Neuron (in vitro differentiated cells): ENCODE data around the gene PPDPF.
"Not testable (repeated sequence)": the region's sequence is repeated elsewhere in the genome, so short reads cannot be mapped to it uniquely, and the experiment has no call there.

Source experiments
- H2AFZ ChIP-seq: one replicate; pipeline ENCODE4 v1.6.1; 2013; ENCODE audit warnings: low read depth, mild to moderate bottlenecking, inconsistent platforms, low read length, moderate library complexity
- H3K27me3 ChIP-seq: one replicate; pipeline ENCODE4 v1.6.1; 2013; ENCODE audit warnings: low read length; ENCODE audit not compliant: insufficient read depth
- H3K36me3 ChIP-seq: one replicate; pipeline ENCODE4 v1.6.1; 2013; ENCODE audit warnings: low read length; ENCODE audit not compliant: insufficient read depth
- H3K4me1 ChIP-seq: one replicate; pipeline ENCODE4 v1.6.1; 2013; ENCODE audit warnings: low read length; ENCODE audit not compliant: insufficient read depth
- H3K4me3 ChIP-seq: 2 replicates; pipeline ENCODE4 v1.5.1; 2013; ENCODE audit warnings: mild to moderate bottlenecking, low read length, moderate library complexity
- H3K9me3 ChIP-seq: one replicate; pipeline ENCODE4 v1.6.1; 2013; ENCODE audit warnings: low read length

PPDPF gene

GRCh38 chr20:63509088-63509564 lies 11.4 kb upstream of the PPDPF start:
- no peaks in the 10 kb centered on the region for H3K27me3 ChIP-seq
- peaks cover 19% of the 10 kb centered on the region for H3K9me3 ChIP-seq
- H3K36me3 ChIP-seq, result no peaks in the 10 kb centered on the region
- H3K4me3 ChIP-seq, result no peak overlapping the region
- H2AFZ ChIP-seq, result no peak overlapping the region
- no peaks in the 10 kb centered on the region for H3K4me1 ChIP-seq

DNA sequence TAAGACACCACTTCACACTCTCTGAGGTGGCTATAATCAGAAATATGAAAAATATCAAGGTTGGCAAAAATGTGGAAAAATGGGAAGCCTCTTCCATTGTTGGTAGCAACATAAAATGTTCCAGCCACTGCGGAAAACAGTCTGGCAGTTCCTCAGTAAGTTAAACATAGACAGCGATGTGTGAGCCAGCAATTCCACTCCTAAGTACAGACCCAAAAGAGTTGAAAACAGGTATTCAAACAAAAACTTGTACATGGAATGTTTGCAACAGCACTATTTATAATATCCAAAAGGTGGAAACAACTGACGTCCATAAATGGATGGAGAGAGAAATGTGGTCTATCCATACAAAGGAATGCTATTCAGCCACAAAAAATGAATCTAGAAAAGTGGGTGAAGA lies 7.4 kb upstream of the PPDPF start:
- Histone ChIP-seq H3K36me3 (peaks cover under 1% of the 10 kb centered on the region), H3K4me1 (no peaks in the 10 kb centered on the region)

DNA sequence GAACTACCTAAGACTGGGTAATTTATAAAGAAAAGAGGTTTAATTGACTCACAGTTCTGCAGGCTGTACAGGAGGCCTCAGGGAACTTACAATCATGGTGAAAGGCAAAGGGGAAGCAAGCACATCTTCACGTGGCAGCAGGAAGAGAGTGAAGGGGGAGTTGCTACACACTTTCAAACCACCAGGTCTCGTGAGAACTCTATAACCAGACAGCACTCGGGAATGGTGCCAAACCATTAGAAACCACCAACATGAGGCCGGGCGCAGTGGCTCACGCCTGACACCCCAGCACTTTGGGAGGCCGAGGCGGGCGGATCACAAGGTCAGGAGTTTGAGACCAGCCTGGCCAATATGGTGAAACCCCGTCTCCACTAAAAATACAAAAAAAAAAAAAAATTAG lies 6.0 kb upstream of the PPDPF start:
- H3K4me1 ChIP-seq, H3K27me3 ChIP-seq, H2AFZ ChIP-seq, H3K4me3 ChIP-seq, H3K36me3 ChIP-seq, H3K9me3 ChIP-seq: not testable (repeated sequence)

More for the DNA sequence above, 7.4 kb upstream of the PPDPF start:
- Histone ChIP-seq H2AFZ (no peak overlapping the region), H3K9me3 (peaks cover 7% of the 10 kb centered on the region), H3K27me3 (no peaks in the 10 kb centered on the region), H3K4me3 (no peak overlapping the region)

DNA sequence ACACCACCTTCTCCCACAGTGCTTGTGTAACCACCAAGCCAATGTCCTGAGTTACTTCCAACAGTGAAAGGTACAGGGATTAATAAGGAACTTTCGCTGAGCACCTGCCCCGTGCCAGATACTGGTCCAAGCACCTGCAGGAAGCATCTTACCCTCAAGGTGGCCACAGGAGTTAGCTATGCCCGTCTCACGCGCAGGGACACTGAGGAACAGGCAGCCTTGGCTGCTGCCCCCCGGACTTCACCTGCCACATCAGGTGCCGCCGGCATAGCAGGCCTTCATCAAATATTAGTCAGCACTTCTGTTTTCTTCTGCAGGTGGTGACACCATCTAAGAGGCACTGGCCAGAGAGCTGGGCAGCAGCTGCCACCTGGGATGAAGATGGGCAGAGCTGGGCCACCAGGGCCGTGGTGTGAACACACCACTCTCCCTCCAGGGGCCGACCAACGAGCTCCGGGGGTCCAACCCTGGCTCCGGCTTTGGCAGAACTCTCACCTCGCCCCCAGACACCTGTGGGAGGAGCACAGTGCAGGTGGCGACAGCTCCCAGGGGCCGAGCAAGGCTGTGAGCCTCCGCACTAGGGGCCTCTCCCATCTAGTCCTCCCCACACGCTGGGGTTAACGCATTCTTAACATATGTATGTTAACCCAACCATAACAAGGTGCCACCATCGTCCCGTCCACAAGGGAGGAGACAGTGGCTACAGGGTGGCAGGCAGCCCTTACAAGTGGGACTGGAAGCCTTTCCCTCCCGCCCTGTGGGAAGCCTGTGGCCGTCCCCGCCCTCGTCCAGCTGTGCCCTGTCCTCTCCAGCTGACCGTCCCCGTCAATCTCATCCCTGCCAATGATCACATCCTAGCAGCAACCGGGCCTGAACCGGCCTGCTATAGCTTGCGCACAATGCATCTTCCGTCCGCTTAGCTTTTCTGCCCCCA lies 2.9 kb upstream of the PPDPF start:
- Histone ChIP-seq H3K4me3 (no peak overlapping the region), H2AFZ (no peak overlapping the region), H3K4me1 (peaks cover 17% of the 10 kb centered on the region), H3K27me3 (no peaks in the 10 kb centered on the region), H3K9me3 (peaks cover 6% of the 10 kb centered on the region), H3K36me3 (peaks cover 17% of the 10 kb centered on the region)

GRCh38 chr20:63518351-63518861 lies 2.2 kb upstream of the PPDPF start:
- Histone ChIP-seq H3K4me1 (peaks cover 17% of the 10 kb centered on the region), H3K9me3 (peaks cover 5% of the 10 kb centered on the region), H3K4me3 (no peak overlapping the region), H2AFZ (no peak overlapping the region), H3K27me3 (no peaks in the 10 kb centered on the region), H3K36me3 (peaks cover 23% of the 10 kb centered on the region)

DNA sequence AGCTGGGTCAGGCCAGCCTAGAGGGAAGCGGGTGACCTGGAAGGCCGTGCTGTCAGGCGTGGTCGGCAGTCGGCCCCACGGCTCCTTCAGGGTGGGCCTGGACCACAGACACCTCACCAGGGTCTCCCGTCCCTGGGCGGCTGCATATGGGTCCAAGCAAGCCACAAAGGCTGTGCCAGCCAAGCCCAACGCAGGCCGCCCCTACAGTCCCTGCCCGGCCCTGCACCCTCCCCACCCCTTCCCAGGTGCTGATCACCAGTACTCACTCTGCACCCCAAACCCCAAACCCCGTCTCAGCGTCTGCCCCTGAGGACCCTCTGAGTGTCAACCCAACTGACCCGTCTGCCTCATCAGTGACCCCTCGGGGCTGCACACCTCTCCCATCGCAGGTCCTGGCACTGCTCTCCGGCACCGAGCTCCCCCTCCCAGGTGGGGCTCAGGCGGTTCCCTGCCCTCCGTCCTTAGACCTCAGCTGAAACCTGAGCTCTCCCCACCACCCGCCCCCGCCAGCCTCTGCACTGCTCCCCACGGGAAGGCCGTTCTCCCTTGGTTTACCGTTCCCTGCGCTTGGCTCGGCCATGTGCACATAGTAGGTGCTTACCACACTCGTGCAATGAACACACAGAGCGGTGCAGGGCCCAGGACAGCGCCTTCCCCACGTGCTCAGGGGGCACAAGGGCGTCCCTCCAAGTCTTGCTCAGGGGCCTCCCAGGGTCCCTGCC lies 1.5 kb upstream of the PPDPF start:
- Histone ChIP-seq H3K4me1 (peaks cover 17% of the 10 kb centered on the region), H3K9me3 (peaks cover 6% of the 10 kb centered on the region), H3K27me3 (no peaks in the 10 kb centered on the region), H3K36me3 (peaks cover 26% of the 10 kb centered on the region), H3K4me3 (peak overlapping the region; percentile 98), H2AFZ (no peak overlapping the region)

DNA sequence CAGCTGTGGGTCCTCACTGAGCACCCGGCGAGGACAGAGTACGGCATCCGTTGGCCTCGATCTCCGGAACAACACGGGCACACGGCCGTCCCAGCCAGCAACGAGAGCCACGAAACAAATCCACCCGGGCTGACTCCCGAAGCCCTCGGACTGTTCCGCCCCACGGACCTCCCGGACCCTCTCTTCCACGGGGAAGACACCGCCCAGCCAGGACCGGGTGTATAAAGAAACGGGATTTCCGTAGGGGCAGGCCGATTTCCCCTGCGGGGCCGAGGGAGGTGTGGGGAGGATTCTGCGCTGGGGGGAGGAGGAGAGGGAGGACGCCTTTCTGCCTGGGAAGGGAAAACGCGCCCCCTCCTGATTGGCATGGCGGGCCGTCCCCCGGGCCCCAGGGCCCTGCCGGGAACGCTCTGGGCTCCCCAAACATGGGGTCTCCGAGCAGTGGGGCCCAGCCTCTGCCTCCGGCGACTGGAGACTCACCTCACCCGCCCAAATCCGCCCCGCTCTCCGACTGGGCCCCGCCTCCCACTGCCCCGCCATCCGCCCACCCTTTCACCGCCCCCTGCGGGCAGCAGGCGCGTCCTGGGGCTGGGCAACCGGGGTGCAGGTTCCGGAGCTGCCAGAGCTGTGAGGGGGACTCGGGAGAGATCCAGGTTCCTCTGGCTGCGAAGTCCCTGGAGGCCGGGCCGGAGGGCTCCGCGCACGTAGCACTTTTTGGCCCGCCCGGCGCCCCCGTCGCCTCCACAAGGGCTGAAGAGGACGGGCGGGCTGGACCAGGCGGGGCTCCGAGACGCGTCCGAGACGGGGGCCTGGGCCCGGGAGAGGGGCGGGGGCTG lies 679 bp upstream of the PPDPF start:
- Histone ChIP-seq H3K4me3 (peak overlapping the region; percentile 98), H2AFZ (peak overlapping the region; percentile 75), H3K27me3 (no peaks in the 10 kb centered on the region), H3K4me1 (peaks cover 17% of the 10 kb centered on the region), H3K36me3 (peaks cover 26% of the 10 kb centered on the region), H3K9me3 (peaks cover 6% of the 10 kb centered on the region)

GRCh38 chr20:63520934-63521601 lies 503 bp downstream of the PPDPF start:
- Histone ChIP-seq H3K9me3 (peaks cover 6% of the 10 kb centered on the region), H2AFZ (no peak overlapping the region), H3K27me3 (no peaks in the 10 kb centered on the region), H3K4me1 (peaks cover 17% of the 10 kb centered on the region), H3K4me3 (peak overlapping the region; percentile 98), H3K36me3 (peaks cover 26% of the 10 kb centered on the region)

DNA sequence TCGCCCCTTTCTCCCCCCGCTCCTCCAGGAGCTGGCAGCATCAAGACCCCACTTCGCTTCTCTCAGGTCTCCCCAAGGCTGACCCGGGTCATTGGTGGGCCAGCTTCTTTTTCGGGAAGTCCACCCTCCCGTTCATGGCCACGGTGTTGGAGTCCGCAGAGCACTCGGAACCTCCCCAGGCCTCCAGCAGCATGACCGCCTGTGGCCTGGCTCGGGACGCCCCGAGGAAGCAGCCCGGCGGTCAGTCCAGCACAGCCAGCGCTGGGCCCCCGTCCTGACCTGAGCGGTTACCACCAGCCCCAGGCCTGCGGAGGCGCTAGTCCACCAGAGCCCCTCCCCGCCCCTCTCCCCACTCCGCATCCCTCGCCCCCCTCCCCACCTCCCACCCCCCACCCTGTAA lies 1.0 kb downstream of the PPDPF start:
- no peaks in the 10 kb centered on the region for H3K27me3 ChIP-seq
- H3K36me3 ChIP-seq, result peaks cover 26% of the 10 kb centered on the region
- H3K4me1 ChIP-seq, result peaks cover 17% of the 10 kb centered on the region
- peaks cover 6% of the 10 kb centered on the region for H3K9me3 ChIP-seq
- no peak overlapping the region for H2AFZ ChIP-seq
- H3K4me3 ChIP-seq, result peak overlapping the region; percentile 98

DNA sequence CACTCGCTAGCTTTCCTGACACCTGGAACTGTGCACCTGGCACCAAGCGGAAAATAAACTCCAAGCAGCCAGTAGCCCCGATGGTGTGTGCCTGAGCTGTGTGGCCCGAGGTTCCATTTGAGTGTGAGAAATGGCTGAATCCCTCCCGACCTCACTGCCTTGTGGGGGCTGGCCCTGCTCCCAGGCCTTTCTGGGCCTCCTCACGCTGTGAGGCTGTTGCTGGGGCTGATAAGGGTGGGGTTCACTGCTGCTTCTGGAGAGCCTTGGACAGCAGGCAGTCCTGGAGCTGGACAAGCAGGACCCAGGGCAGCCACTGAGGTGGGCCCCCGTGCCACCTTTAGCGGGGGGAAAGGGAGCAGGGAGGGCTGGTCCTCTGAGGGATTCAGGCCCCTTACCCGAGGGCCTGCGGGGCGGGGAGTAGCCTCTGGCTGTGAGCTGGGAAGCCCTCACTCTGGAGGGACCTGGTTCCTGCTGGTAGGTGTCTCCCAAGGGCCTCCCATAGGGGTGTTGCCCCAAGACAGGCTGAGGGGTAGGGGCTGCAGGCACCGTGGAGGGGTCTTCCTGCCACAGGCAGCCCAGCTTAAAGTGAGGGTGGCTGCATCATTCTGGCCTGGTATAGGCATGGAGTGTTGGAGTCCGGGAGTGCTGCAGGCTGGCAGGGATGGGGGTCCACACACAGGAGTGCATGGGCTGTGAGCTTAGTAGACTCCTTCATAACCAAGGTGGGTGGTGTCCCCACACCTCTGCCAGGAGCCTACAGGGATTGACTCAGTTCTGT lies 1.7 kb downstream of the PPDPF start:
- Histone ChIP-seq H2AFZ (no peak overlapping the region), H3K36me3 (peaks cover 26% of the 10 kb centered on the region), H3K4me3 (peak overlapping the region; percentile 98), H3K9me3 (peaks cover 6% of the 10 kb centered on the region), H3K4me1 (peaks cover 17% of the 10 kb centered on the region), H3K27me3 (no peaks in the 10 kb centered on the region)

- Histone ChIP-seq H3K4me3 (no peak overlapping the region), H3K4me1 (peaks cover 17% of the 10 kb centered on the region), H2AFZ (no peak overlapping the region), H3K9me3 (peaks cover 6% of the 10 kb centered on the region), H3K36me3 (peaks cover 26% of the 10 kb centered on the region), H3K27me3 (no peaks in the 10 kb centered on the region)
These were observed 2.5 kb downstream of the PPDPF start for GRCh38 chr20:63522981-63523611.
